Subcutaneous adipose tissue (tissue), 4 donors: ENCODE results near the gene SCRT2. TPM values are rescaled to one million over a fixed set of nuclear protein-coding genes. Genes with fewer than 3 reads are reported as not detected.

Experiments used
- total RNA-seq, 4 donors: library from RNA; depleted of rRNA; stranded (reverse); fragments of >200 nt; gene quantifications; one replicate each; pipeline ENCODE4 v1.1.0, GENCODE V29; 2016
- TF ChIP-seq, protein P1 (sequence below): fragments of 450-650 bp; IDR thresholded peaks from one replicate; pipeline ENCODE4 v1.5.1; 2016; ENCODE audit warnings: low read depth, mild to moderate bottlenecking, control low read depth, antibody characterized with exemption, moderate library complexity

The SCRT2 gene
- total RNA-seq = not detected

DNA sequence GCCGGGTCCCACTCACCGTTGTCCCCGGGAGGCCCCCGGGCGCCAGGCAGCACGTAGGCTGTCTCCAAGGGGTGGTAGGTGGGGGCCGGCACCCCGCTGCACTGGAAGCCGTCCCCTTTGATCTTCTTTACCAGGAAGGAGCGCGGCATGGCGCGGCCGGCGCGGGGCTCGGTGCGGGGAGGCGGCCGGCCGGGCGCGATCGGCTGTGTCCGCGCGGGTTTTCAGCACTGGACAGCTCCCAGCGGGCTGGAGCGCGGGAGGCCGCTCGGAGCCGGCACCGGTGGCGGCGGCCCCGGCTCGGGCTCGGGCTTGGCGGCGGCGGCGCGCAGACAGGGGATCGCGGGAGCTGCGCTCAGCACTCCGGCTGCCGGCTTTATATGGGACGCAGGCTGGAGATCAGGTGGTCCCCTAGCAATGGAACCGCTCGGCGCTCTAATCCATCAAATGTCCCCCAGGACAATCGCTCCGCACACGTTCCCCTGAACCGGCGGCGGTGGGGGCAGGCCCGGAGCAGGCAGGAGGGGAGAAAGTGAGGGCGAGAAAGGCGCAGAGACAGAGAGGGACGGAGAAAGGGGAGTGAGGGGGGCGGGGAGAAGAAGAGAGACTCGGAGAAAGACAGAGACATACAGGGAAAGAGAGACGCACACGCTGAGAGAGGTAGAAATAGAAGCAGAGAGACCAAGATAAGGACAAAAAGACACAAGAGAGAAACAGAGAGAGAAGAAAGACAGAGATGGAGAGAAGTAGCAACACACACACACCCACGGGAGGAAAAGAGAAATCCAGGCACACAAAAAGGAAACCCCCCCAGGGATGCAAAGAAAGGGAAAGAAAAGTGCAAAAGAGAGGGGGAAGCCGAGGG, at the start of gene SCRT2:
Gene SCRT2, minus strand, starts transcription at position 350 of the 862 bp plus-strand sequence. Its CDS starts 201 bp downstream, at position 149.
- TF ChIP-seq, protein P1, sequence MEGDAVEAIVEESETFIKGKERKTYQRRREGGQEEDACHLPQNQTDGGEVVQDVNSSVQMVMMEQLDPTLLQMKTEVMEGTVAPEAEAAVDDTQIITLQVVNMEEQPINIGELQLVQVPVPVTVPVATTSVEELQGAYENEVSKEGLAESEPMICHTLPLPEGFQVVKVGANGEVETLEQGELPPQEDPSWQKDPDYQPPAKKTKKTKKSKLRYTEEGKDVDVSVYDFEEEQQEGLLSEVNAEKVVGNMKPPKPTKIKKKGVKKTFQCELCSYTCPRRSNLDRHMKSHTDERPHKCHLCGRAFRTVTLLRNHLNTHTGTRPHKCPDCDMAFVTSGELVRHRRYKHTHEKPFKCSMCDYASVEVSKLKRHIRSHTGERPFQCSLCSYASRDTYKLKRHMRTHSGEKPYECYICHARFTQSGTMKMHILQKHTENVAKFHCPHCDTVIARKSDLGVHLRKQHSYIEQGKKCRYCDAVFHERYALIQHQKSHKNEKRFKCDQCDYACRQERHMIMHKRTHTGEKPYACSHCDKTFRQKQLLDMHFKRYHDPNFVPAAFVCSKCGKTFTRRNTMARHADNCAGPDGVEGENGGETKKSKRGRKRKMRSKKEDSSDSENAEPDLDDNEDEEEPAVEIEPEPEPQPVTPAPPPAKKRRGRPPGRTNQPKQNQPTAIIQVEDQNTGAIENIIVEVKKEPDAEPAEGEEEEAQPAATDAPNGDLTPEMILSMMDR = no peak

DNA sequence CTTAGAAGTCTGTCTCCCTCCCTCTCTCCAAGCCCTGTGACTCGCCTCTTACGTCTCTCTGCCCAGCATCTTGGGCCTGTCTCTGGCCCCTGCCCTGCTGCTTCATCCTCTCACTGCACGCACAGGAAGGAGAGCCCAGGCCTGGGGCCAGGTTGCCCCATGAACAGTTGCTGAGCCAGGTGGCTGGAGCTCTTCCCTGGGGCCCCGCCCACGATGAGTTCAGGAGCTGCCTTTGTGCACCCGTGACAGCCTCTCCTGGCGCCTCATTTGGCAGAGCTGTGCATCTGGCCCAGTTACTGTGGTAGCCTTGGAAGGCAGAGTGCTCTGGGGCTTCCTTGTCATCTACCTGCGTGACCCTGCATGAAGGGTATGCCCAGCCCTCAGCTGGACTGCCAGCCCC, 48.2 kb upstream of the SCRT2 start:
- TF ChIP-seq, protein P1 = no peak

DNA sequence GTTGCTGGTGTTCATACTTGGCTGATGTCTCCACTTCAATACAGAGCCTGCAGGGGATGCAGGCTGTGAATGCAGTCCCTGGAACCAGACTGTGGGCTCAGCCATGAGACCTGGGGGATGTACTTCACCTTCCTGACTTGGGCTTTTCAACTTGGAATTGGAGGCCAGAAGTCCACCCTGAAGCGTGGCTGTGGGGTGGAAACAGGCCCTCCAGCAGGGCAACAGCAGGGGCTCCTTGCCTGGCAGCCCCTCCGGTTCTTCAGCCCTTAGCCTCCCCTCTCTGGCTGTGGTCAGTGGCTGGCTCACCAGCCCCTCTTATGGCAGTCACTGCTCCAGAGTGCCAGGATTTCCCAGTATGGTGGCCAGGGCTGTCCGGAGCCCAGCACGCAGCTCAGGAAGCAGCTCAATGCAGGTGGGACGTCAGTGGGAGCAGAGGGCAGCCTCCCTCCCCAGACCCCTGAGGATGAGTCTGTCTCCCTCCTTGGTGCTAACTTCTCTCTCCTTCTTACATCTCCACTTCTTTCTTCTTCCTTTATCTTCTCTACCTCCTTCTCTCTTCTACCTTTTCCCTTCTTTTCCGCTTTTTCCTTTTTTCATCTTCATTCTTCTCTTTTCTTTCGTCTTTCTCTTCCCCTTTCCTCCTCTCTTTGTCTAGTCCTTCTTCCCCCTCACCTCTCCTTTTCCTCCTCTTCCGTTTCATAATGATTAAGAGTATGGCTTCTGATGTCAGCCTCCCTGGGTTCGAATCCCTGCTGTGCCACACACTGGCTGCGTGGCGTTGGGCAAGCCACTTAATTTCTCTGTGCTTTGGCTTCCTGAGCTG, 47.4 kb upstream of the SCRT2 start:
- TF ChIP-seq, protein P1 = no peak

DNA sequence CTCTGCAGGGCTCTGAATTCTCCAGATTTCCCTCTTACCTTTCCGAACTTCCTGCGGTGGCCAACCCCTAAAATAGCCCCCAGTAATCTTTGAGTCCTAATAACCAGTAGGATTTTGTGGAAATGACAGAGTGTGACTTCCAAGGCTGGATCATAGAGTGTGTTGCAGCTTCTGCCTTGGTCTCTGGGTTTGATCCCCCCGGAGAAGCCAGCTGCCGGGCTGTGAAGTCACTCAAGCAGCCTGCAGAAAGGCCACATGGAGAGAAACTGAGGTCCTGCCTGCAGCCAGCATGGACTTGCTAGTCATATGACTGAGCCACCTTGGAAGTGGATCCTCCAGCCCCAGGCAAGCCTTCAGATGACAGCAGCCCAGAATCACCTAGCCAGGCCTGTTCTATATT, 46.3 kb upstream of the SCRT2 start:
- TF ChIP-seq, protein P1 = no peak

DNA sequence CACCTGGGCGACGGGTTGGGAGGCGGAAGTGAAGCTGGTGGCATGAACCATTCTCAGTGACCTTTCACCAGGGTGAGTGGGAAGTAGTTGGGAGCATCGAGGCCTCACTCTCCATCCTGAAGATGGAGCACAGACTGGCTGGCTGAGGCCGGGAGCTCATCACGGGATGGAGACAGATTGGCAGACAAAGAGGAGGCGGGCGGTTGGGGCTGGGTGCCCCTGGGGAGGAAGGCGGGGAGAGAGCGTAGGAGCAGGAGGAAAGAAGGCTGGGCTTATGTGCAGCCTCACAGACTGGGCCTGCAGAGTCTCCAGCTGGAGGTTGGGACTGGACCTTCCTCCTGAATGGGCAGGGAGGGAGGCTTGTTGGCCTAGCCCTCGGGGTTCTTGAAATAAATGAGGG, 44.2 kb upstream of the SCRT2 start:
- TF ChIP-seq, protein P1 = no peak

DNA sequence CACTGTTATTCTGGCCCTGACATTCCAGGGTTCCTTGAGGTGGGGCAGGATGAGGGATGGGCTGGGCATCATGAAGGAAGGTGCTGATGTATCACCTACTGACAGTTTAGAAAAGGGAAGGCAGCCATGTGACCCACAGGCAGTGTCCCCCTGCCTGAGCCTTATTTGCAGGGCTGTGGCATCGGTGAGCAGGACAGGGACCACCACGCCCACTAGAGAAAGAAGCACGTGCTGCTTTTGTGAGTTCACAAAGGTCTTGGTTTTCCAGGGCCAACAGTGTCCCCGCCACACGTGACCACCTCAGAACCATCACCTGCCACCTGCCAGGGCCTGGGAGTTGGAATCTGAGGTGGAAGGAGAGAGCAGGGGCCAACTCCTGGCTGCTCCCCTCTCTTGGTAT, 43.5 kb upstream of the SCRT2 start:
- TF ChIP-seq, protein P1 = no peak

DNA sequence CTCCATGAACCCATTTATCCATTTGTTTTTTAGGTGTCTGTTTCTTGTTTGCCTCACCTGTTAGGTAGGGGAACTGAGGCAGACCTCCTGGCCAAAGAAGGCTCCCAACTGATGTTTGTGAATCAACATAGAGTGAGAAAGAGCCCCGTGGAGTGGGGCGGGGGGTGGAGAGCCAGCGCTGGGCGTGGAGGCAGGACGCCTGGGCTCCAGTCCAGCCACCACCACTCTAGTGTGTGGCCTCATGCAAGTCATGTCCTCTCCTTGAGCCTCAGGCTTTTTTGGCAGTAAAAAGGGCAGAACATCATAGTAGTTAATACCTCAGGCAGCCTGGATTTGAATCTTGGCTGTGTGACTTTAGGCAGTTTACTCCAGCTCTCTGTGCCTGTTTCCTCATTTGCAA, 42.2 kb upstream of the SCRT2 start:
- TF ChIP-seq, protein P1 = no peak
